ENCODE measurements around the gene ANXA4.
"Not testable (repeated sequence)": the region's sequence is repeated elsewhere in the genome, so short reads cannot be mapped to it uniquely, and the experiment has no call there.

The ANXA4 gene

DNA sequence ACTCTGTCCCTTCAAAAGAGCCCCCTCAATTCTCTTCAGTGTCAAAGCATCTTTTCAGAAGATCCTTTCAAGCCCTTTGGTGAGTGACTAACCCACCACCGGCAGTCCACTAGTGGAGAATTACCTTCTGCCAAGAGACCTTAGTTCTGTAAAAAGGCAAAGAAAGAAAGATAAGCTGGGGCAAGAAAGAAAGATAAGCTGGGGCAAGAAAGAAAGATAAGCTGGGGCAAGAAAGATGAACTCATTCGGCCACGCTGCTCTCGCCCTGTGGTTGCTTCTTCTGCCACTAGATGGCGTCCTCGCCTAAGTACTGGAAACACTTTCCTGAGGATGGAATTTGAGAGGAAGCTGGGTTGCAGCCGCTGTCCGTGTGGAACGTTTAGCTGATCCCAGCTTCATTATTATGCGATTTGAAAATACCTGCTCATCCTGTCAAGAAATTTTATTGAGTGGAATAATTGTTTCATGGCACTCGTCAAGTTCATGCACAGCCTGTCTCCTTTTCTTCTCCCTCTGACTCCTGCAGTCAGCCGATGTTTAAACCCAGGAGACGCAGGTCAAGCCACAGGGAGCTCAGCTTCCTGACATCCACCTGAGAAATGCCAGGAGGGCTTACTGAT, 17.3 kb upstream of the ANXA4 start:
- Histone ChIP-seq H3K4me3 (ENCODE audit: low read depth in 1 of 2, low read length in 2 of 2) (peak overlapping the region; percentile 39 to 57), H3K27me3 (ENCODE audit: low read depth, low read length) (no peaks in the 10 kb centered on the region)

GRCh38 chr2:69725706-69726360, 16.1 kb upstream of the ANXA4 start:
- Histone ChIP-seq H3K4me1 (ENCODE audit: control insufficient read depth in 1 of 2, insufficient read depth in 2 of 2, low read length in 2 of 2) (no peaks in the 10 kb centered on the region), H3K4me3 (ENCODE audit: low read depth in 1 of 2, low read length in 2 of 2) (no peak overlapping the region), H3K36me3 (ENCODE audit: control insufficient read depth in 1 of 2, insufficient read depth in 2 of 2, low read length in 2 of 2) (no peaks in the 10 kb centered on the region), H3K9me3 (ENCODE audit: control insufficient read depth in 1 of 2, low read length in 2 of 2) (no peaks in the 10 kb centered on the region), H3K27ac (ENCODE audit: low read length) (no peak overlapping the region), H3K27me3 (ENCODE audit: low read depth, low read length) (no peaks in the 10 kb centered on the region)

More for the DNA sequence above, 17.3 kb upstream of the ANXA4 start:
- no peaks in the 10 kb centered on the region for H3K36me3 ChIP-seq (ENCODE audit: control insufficient read depth in 1 of 2, insufficient read depth in 2 of 2, low read length in 2 of 2)
- H3K9me3 ChIP-seq (ENCODE audit: control insufficient read depth in 1 of 2, low read length in 2 of 2): no peaks in the 10 kb centered on the region
- no peaks in the 10 kb centered on the region for H3K4me1 ChIP-seq (ENCODE audit: control insufficient read depth in 1 of 2, insufficient read depth in 2 of 2, low read length in 2 of 2)
- H3K27ac ChIP-seq (ENCODE audit: low read length): no peak overlapping the region

DNA sequence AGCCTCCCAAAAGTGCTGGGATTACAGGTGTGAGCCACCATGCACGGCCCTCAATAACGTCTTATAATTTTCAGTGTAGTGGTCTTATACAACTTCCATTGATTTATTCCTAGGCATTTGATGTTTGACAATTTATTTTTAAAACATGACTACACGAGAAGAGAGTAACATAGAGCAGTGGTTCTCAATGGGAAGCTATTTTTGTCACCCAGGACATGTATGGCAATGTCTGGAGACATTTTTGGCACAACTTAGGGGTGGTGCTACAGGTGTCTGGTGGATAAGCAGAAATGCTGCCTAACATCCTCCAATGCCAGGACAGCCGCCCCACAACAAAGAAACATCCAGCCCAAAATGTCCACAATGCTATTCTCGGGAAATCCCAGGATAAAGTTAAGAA, 12.7 kb upstream of the ANXA4 start:
- H3K27ac ChIP-seq (ENCODE audit: low read length): no peak overlapping the region
- no peaks in the 10 kb centered on the region for H3K27me3 ChIP-seq (ENCODE audit: low read depth, low read length)
- H3K4me3 ChIP-seq (ENCODE audit: low read depth in 1 of 2, low read length in 2 of 2): no peak overlapping the region
- H3K4me1 ChIP-seq (ENCODE audit: control insufficient read depth in 1 of 2, insufficient read depth in 2 of 2, low read length in 2 of 2): no peaks in the 10 kb centered on the region
- no peaks in the 10 kb centered on the region for H3K36me3 ChIP-seq (ENCODE audit: control insufficient read depth in 1 of 2, insufficient read depth in 2 of 2, low read length in 2 of 2)
- no peaks in the 10 kb centered on the region for H3K9me3 ChIP-seq (ENCODE audit: control insufficient read depth in 1 of 2, low read length in 2 of 2)

DNA sequence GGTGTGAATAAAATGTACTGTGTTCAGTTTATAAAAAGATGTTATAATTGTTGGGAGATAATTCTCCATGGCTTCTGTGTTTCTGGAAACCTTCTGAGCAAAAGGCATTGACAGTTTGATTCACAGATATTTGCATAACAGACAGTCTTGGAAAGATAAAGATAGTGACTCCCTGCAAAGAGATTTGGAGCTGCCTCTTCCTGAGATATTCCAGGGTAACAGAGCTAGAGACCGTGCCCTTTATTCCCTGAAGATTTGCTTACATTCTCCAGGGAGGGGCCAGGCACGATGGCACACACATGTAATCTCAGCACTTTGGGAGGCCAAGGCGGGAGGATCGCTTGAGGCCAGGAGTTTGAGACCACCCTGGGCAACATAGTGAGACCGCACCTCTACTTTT, 12.2 kb upstream of the ANXA4 start:
- Histone ChIP-seq H3K27ac (ENCODE audit: low read length) (no peak overlapping the region), H3K4me3 (ENCODE audit: low read depth in 1 of 2, low read length in 2 of 2) (no peak overlapping the region), H3K36me3 (ENCODE audit: control insufficient read depth in 1 of 2, insufficient read depth in 2 of 2, low read length in 2 of 2) (no peaks in the 10 kb centered on the region), H3K9me3 (ENCODE audit: control insufficient read depth in 1 of 2, low read length in 2 of 2) (no peaks in the 10 kb centered on the region), H3K4me1 (ENCODE audit: control insufficient read depth in 1 of 2, insufficient read depth in 2 of 2, low read length in 2 of 2) (no peaks in the 10 kb centered on the region), H3K27me3 (ENCODE audit: low read depth, low read length) (no peaks in the 10 kb centered on the region)

DNA sequence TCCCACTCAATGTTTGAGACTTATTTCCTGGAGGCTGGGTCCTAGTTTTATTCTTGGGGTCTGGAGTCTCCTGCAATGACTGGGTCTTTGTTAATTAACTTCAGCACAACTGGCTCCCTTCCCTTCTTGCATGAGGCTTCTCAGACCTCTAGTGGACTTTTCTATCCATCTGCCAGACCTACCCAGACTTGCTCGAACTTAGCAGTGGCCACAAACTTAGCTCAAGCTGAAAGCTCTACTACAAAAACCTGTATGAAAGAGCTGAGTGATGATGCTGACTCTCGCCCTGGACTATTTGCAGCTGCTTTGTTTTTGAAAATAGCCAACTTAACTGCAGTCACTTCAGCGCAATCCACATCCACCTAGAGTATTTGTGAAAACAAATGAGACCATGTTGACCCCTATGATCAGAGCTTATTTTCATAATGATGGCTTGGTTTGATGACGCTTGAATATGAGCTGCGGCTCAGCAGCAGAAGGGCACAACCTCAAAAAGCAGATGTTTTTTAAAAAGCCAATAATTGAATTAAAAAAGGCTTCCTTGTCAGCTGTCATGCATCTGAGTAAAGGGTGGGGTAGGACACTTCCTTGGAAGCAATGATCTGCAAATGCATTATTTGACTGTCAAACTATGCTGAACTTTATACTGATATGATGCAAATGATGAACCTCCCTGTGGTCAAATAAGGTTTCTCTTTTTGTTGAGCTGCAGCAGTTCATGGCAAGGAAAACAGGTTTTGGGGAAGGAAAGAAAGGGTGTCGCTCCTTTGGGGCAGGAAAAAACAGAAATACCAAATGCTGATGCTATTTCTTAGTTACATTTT, 10.6 kb upstream of the ANXA4 start:
- Histone ChIP-seq H3K27ac (ENCODE audit: low read length) (no peak overlapping the region), H3K27me3 (ENCODE audit: low read depth, low read length) (no peaks in the 10 kb centered on the region), H3K9me3 (ENCODE audit: control insufficient read depth in 1 of 2, low read length in 2 of 2) (no peaks in the 10 kb centered on the region), H3K36me3 (ENCODE audit: control insufficient read depth in 1 of 2, insufficient read depth in 2 of 2, low read length in 2 of 2) (no peaks in the 10 kb centered on the region), H3K4me3 (ENCODE audit: low read depth in 1 of 2, low read length in 2 of 2) (no peak overlapping the region), H3K4me1 (ENCODE audit: control insufficient read depth in 1 of 2, insufficient read depth in 2 of 2, low read length in 2 of 2) (no peaks in the 10 kb centered on the region)

GRCh38 chr2:69733342-69734034, 8.4 kb upstream of the ANXA4 start:
- Histone ChIP-seq H3K36me3 (ENCODE audit: control insufficient read depth in 1 of 2, insufficient read depth in 2 of 2, low read length in 2 of 2) (no peaks in the 10 kb centered on the region), H3K27me3 (ENCODE audit: low read depth, low read length) (no peaks in the 10 kb centered on the region), H3K9me3 (ENCODE audit: control insufficient read depth in 1 of 2, low read length in 2 of 2) (no peaks in the 10 kb centered on the region), H3K27ac (ENCODE audit: low read length) (no peak overlapping the region), H3K4me3 (ENCODE audit: low read depth in 1 of 2, low read length in 2 of 2) (no peak overlapping the region), H3K4me1 (ENCODE audit: control insufficient read depth in 1 of 2, insufficient read depth in 2 of 2, low read length in 2 of 2) (no peaks in the 10 kb centered on the region)

GRCh38 chr2:69734035-69734611, 7.8 kb upstream of the ANXA4 start:
- Histone ChIP-seq H3K36me3 (ENCODE audit: control insufficient read depth in 1 of 2, insufficient read depth in 2 of 2, low read length in 2 of 2) (no peaks in the 10 kb centered on the region), H3K4me3 (ENCODE audit: low read depth in 1 of 2, low read length in 2 of 2) (no peak overlapping the region), H3K4me1 (ENCODE audit: control insufficient read depth in 1 of 2, insufficient read depth in 2 of 2, low read length in 2 of 2) (no peaks in the 10 kb centered on the region), H3K27ac (ENCODE audit: low read length) (no peak overlapping the region), H3K9me3 (ENCODE audit: control insufficient read depth in 1 of 2, low read length in 2 of 2) (no peaks in the 10 kb centered on the region), H3K27me3 (ENCODE audit: low read depth, low read length) (no peaks in the 10 kb centered on the region)

- Histone ChIP-seq H3K9me3 (ENCODE audit: control insufficient read depth in 1 of 2, low read length in 2 of 2) (no peaks in the 10 kb centered on the region), H3K4me3 (ENCODE audit: low read depth in 1 of 2, low read length in 2 of 2) (no peak overlapping the region), H3K27me3 (ENCODE audit: low read depth, low read length) (no peaks in the 10 kb centered on the region), H3K36me3 (ENCODE audit: control insufficient read depth in 1 of 2, insufficient read depth in 2 of 2, low read length in 2 of 2) (no peaks in the 10 kb centered on the region), H3K4me1 (ENCODE audit: control insufficient read depth in 1 of 2, insufficient read depth in 2 of 2, low read length in 2 of 2) (no peaks in the 10 kb centered on the region), H3K27ac (ENCODE audit: low read length) (no peak overlapping the region)
Measured at GRCh38 chr2:69734854-69735544, 6.9 kb upstream of the ANXA4 start.

- H3K9me3 ChIP-seq (ENCODE audit: control insufficient read depth in 1 of 2, low read length in 2 of 2): no peaks in the 10 kb centered on the region
- no peak overlapping the region for H3K4me3 ChIP-seq (ENCODE audit: low read depth in 1 of 2, low read length in 2 of 2)
- H3K36me3 ChIP-seq (ENCODE audit: control insufficient read depth in 1 of 2, insufficient read depth in 2 of 2, low read length in 2 of 2): no peaks in the 10 kb centered on the region
- no peaks in the 10 kb centered on the region for H3K4me1 ChIP-seq (ENCODE audit: control insufficient read depth in 1 of 2, insufficient read depth in 2 of 2, low read length in 2 of 2)
- no peaks in the 10 kb centered on the region for H3K27me3 ChIP-seq (ENCODE audit: low read depth, low read length)
- no peak overlapping the region for H3K27ac ChIP-seq (ENCODE audit: low read length)
Measured at GRCh38 chr2:69735686-69736085, 6.2 kb upstream of the ANXA4 start.

DNA sequence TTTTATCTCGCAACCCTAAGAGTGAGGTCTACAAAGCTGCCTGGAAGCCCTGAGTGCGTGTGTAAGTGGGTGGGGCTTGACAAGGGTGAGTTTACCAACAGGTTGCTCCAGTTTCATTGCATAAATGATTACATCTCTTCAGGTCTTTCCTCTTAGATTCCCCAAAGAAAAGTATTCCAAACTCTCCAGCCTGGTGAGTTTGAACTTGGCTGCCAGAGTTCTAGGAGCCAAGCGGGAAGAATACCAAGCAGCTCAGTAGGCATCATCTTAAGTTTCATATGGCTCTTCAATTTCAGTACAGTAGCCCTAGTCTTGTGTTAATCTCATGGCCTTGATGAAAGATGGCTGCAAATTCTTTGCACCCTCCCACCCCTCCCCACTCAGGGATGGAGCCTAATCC, 3.8 kb upstream of the ANXA4 start:
- H3K9me3 ChIP-seq (ENCODE audit: control insufficient read depth in 1 of 2, low read length in 2 of 2); H3K27me3 ChIP-seq (ENCODE audit: low read depth, low read length); H3K4me1 ChIP-seq (ENCODE audit: control insufficient read depth in 1 of 2, insufficient read depth in 2 of 2, low read length in 2 of 2); H3K36me3 ChIP-seq (ENCODE audit: control insufficient read depth in 1 of 2, insufficient read depth in 2 of 2, low read length in 2 of 2); H3K27ac ChIP-seq (ENCODE audit: low read length); H3K4me3 ChIP-seq (ENCODE audit: low read depth in 1 of 2, low read length in 2 of 2): not testable (repeated sequence)

Data from muscle layer of duodenum (tissue), 2 donors.